Measurements from ENCODE around the gene WDPCP.

GRCh38 chr2:63124850-63125249, 463.4 kb downstream of the WDPCP start:
- TF ChIP-seq CTCF (IDR thresholded peaks at IDR 0.05; ENCODE audit: low read depth, low read length), result no peak
- TF ChIP-seq MYC (IDR thresholded peaks at IDR 0.05; ENCODE audit: low read depth, low read length), result no peak
- TF ChIP-seq POLR2A (IDR thresholded peaks at IDR 0.05; ENCODE audit: extremely low read depth, insufficient read length), result no peak
- TF ChIP-seq, protein P1, sequence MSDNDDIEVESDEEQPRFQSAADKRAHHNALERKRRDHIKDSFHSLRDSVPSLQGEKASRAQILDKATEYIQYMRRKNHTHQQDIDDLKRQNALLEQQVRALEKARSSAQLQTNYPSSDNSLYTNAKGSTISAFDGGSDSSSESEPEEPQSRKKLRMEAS (IDR thresholded peaks at IDR 0.05; ENCODE audit: low read depth, low read length), result no peak

Data from NB4 (cell line).